Gastrocnemius medialis (tissue), 4 donors: Measurements from ENCODE around the gene ZMYND8.

Experiments
- CTCF ChIP-seq, 5 experiments: fragments of 450-650 bp in 3 of 5; fragments of 200-600 bp in 2 of 5; sonication (generic) in 2 of 5; IDR thresholded peaks in 4 of 5; conservative IDR thresholded peaks in 1 of 5; 1 replicate in 4 of 5; 2 replicates in 1 of 5; pipeline ENCODE4 v1.5.1; 2016 to 2019; ENCODE audit warnings: antibody characterized with exemption in 5 of 5, mild to moderate bottlenecking in 3 of 5, moderate library complexity in 3 of 5
- POLR2A ChIP-seq, 2 donors: fragments of 450-650 bp; IDR thresholded peaks; one replicate each; pipeline ENCODE4 v1.6.1; 2017; ENCODE audit warnings: antibody characterized with exemption in 2 of 2, mild to moderate bottlenecking in 2 of 2, moderate library complexity in 2 of 2

- no peak for TF ChIP-seq CTCF (IDR thresholded peaks at IDR 0.05 in 4 of 5, conservative IDR thresholded peaks at IDR 0.05 in 1 of 5)
- no peak for TF ChIP-seq POLR2A (IDR thresholded peaks at IDR 0.05)
Observed at GRCh38 chr20:47293631-47294030, 62.9 kb downstream of the ZMYND8 start.
